ENCODE results near the gene MYMK.

- TF ChIP-seq CTCF (IDR thresholded peaks at IDR 0.05 in 4 of 5, conservative IDR thresholded peaks at IDR 0.05 in 1 of 5) (no peak), POLR2A (IDR thresholded peaks at IDR 0.05) (no peak)
These were observed 30.8 kb downstream of the MYMK start for GRCh38 chr9:133493845-133494540.
